Panc1 (cell line): ENCODE results near the gene TLE4.

Experiments
- POLR2AphosphoS5 ChIP-seq: IDR thresholded peaks from 2 replicates; pipeline ENCODE4 v1.6.1; 2012; ENCODE audit warnings: mild to moderate bottlenecking, low read depth, low read length, moderate library complexity
- TF ChIP-seq, protein P1 (sequence below): fragments of 450-650 bp; IDR thresholded peaks from 2 replicates; pipeline ENCODE4 v1.5.1; 2017; ENCODE audit warnings: mild to moderate bottlenecking
- TF ChIP-seq, protein P2 (sequence below), 2 experiments: IDR thresholded peaks; 2 replicates each; pipeline ENCODE4 v1.6.1; 2011 to 2012; ENCODE audit warnings: low read depth in 2 of 2, control low read depth in 1 of 2, low read length in 1 of 2, mild to moderate bottlenecking in 1 of 2, moderate library complexity in 1 of 2; ENCODE audit not compliant: insufficient read depth in 1 of 2

DNA sequence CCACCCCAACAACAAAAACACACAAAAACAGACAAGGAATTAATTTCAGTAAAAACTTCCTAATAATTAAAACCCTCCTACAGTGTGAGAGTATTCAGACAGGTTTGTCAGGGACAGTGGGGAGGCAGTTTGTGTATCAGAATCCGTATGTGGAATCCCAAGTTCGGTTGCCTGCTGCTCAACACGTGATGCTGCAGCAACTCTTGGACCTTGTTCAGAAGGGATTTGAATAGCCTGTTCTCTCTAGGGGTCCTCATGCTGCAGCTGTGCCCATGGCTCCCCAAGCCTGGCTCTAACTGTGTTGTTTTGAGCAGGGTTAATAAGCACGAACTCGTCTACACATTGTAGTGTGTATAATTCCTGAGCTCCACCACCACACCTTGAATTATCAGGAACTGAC lies 28.7 kb downstream of the TLE4 start:
- TF ChIP-seq, protein P1, sequence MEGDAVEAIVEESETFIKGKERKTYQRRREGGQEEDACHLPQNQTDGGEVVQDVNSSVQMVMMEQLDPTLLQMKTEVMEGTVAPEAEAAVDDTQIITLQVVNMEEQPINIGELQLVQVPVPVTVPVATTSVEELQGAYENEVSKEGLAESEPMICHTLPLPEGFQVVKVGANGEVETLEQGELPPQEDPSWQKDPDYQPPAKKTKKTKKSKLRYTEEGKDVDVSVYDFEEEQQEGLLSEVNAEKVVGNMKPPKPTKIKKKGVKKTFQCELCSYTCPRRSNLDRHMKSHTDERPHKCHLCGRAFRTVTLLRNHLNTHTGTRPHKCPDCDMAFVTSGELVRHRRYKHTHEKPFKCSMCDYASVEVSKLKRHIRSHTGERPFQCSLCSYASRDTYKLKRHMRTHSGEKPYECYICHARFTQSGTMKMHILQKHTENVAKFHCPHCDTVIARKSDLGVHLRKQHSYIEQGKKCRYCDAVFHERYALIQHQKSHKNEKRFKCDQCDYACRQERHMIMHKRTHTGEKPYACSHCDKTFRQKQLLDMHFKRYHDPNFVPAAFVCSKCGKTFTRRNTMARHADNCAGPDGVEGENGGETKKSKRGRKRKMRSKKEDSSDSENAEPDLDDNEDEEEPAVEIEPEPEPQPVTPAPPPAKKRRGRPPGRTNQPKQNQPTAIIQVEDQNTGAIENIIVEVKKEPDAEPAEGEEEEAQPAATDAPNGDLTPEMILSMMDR, result no peak
- TF ChIP-seq, protein P2, sequence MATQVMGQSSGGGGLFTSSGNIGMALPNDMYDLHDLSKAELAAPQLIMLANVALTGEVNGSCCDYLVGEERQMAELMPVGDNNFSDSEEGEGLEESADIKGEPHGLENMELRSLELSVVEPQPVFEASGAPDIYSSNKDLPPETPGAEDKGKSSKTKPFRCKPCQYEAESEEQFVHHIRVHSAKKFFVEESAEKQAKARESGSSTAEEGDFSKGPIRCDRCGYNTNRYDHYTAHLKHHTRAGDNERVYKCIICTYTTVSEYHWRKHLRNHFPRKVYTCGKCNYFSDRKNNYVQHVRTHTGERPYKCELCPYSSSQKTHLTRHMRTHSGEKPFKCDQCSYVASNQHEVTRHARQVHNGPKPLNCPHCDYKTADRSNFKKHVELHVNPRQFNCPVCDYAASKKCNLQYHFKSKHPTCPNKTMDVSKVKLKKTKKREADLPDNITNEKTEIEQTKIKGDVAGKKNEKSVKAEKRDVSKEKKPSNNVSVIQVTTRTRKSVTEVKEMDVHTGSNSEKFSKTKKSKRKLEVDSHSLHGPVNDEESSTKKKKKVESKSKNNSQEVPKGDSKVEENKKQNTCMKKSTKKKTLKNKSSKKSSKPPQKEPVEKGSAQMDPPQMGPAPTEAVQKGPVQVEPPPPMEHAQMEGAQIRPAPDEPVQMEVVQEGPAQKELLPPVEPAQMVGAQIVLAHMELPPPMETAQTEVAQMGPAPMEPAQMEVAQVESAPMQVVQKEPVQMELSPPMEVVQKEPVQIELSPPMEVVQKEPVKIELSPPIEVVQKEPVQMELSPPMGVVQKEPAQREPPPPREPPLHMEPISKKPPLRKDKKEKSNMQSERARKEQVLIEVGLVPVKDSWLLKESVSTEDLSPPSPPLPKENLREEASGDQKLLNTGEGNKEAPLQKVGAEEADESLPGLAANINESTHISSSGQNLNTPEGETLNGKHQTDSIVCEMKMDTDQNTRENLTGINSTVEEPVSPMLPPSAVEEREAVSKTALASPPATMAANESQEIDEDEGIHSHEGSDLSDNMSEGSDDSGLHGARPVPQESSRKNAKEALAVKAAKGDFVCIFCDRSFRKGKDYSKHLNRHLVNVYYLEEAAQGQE (IDR thresholded peaks at IDR 0.05; ENCODE audit: insufficient read depth in 1 of 2, low read depth in 2 of 2, low read length in 1 of 2), result no peak
- TF ChIP-seq POLR2AphosphoS5, result no peak
